HG03342 (cell line): ENCODE data around the gene KRT3.

Experiments used
- ATAC-seq: cut with Tn5 transposase; IDR thresholded peaks from one replicate; pipeline ENCODE4 v1.9.1; 2021; ENCODE audit warnings: mild to moderate bottlenecking, moderate library complexity; ENCODE audit not compliant: unreplicated experiment

KRT3 gene

DNA sequence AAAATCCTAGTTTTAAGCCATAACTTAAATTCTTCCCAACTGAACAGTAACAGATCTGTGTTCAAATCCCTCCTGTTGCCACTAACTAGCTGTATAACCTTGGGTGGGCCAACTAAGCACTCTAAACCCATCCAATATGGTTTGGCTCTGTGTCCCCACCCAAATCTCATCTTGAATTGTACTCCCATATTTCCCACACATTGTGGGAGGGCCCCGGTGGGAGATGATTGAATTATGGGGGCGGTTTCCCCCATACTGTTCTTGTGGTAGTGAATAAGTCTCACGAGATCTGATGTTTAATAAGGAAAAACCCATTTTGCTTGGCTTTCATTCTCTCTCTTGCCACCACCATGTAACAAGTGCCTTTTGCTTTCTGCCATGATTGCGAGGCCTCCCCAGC is 19.2 kb upstream of the KRT3 start:
- ATAC-seq = no peak

- ATAC-seq = no peak
Observed at GRCh38 chr12:52814710-52815155, 18.8 kb upstream of the KRT3 start.

DNA sequence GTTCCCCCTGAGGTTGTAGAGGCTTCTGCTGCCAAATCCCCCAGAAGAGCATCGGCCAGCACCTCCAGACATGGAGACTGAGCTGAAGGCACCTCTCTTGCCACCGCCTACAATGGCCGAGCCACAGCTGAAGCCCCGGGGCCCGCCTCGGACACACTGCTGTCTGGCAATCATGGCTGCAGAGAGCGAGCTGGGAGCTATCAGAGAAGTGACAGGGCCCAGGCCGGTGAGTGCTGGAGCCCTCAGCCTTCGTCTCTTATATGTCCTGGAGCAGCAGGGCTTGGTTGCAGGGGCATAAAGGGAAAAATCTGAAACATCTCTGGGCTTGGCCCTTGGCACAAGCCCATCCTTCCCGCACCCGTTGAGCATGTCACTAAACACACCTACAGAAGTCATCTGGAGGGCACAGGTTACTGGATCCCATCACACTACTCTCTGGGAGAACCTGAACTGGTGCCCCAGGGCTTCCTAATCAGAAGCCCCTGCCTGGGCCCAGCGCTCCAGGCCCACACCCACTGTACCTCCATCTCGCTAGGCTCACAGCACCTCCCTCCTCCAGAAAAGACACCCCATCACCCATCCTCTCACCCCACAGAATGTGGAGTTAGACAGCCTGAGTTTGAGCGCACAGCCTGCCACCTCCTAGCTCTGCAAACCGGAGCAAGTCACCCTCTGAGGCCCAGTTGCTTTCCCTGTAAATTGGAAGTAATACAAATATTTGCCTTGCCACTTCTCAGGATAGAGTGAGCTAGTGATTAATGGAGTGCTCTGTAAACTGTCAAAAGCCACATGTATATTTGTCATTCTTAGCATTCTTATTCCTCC is 18.2 kb upstream of the KRT3 start, which contains the start of gene KRT4:
Gene KRT4, minus strand, starts transcription at position 232 of the 825 bp plus-strand sequence. Its CDS starts 58 bp downstream, at position 174.
- no peak for ATAC-seq

- no peak for ATAC-seq
Observed at GRCh38 chr12:52813203-52813819, 17.4 kb upstream of the KRT3 start.

- ATAC-seq = no peak
Observed at GRCh38 chr12:52812749-52813148, 16.8 kb upstream of the KRT3 start.

DNA sequence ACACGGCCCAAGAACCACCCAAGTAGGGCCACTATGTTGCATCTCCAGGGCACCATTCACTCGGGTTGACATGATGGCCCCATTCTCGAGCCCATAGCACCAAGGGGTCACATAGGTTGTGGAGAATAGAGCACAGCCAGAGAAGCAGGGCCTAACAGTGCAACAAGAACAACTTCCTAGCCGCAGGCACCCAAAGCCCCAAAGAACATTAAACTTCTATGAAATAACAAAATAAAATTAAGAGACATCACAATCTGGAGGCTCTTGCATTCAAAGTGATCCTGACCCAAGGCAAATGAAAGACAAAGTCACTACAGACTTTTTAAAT is 16.1 kb upstream of the KRT3 start:
- no peak for ATAC-seq

DNA sequence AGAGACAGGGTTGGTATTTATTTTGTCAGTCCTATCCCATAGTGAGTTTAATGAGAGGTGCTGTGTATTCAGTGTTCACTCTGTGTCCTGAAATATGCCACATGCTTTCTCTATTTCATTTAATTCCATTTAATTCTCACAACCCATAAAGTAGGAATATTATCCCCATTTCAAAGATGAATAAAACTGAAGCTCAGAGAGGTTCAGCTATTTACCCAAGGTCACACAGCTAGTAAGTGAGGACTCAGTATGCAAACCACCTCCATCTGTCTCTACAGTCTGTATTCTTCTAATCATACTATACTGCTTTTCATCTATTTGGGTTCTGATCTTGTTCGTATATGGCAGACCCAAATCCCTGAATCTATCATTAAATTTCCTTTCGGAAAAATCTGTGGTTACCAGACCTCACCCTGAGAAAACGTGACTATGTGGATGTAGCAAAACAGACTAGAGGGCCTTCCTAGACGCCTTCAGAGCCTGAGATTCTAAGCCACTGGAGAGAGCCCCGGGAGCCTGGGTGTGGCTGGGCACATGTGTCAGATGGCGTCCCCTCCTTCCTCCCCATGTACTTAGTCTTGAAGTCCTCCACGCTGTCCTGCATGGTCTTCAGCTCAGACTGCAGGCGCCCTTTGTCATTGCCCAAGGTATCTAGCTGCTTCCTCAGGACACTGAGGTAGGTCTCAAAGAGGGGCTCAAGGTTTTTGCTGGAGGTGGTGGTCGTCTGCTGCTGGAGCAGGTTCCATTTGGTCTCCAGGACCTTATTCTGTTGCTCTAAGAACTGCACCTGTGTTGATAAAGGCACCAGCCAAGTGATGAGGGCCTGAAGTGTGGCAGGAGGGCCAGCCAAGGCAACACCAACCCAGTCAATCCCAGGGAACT is 15.5 kb upstream of the KRT3 start:
- ATAC-seq = no peak

GRCh38 chr12:52810554-52810953 is 14.6 kb upstream of the KRT3 start:
- ATAC-seq = no peak

DNA sequence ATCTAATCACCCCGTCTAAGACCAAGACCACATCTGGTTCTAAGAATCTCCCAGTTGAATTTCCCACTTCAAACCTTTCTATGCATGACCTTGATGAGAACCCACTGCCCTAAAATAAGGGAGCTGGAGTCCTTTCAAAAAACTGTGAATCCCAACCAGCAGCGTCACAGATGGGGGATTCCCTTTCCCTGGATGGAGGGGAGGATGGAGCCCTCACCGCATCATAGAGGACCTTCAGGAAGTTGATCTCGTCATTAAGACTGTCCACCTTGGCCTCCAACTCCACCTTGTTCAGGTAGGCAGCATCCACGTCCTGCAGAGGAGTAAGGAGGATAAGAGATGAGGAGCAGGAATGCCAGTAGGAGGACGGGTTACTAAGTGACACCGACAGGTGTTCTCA is 13.2 kb upstream of the KRT3 start:
- ATAC-seq = no peak

- ATAC-seq = no peak
Observed at GRCh38 chr12:52808573-52809160, 12.8 kb upstream of the KRT3 start.

GRCh38 chr12:52807544-52808470 is 11.9 kb upstream of the KRT3 start:
- ATAC-seq = no peak

DNA sequence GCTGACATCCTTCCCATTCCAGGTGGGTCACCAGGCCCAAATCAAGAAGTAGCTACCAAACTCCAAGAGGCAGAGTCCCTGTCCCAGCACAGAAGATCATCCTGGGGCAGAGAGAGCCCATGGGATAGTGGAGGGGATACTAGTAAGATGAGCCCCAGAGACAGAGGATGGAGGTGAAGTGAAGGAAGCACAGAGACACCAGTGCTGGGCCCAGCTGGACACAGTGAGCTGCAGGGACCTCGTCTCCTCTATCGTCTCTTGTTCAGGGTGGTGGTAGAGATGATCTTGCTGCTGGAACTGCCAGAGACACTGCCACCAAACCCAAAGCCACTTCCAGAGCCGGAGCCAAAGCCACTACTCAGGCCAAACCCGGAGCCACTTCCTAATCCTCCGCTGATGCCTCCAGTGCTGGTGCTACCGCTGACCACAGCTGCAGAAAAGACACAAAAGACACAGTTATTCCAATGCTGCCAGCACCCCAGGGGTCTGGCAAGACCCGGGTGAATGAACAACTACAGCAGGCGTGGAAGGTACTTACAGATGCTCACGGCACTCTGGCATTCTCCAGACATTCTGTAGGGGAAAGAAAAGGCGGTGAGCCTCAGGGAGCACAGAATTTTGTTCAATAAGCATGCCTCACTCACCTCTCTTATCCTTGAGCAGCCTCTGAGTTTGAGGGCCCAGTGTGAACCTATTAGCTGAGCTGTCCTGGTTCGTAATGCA is 11.1 kb upstream of the KRT3 start:
- no peak for ATAC-seq

- ATAC-seq = no peak
Observed at GRCh38 chr12:52806169-52806811, 10.4 kb upstream of the KRT3 start.

DNA sequence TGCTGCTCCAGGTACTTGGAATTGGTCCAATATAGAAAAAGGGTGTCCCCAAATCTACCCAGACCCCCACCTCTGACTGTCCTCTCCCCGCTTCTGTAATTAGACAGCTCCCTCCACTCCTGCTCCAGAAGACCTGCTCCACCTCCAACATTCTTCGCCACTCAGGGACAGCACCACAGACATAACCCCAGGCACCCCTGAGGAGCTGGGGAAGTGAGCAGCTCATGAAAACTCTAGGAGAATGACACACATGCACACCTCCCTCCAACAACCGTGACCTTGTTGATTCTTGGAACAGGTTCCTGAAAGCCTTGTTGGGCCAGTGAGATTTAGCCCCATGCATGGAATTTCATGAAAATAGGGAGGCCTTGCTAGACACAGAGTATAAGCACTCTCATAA is 9.8 kb upstream of the KRT3 start:
- no peak for ATAC-seq

- no peak for ATAC-seq
Observed at GRCh38 chr12:52805000-52805399, 9.1 kb upstream of the KRT3 start.

GRCh38 chr12:52802442-52802841 is 6.5 kb upstream of the KRT3 start:
- ATAC-seq = no peak

- ATAC-seq = no peak
Observed at GRCh38 chr12:52801773-52802172, 5.9 kb upstream of the KRT3 start.

DNA sequence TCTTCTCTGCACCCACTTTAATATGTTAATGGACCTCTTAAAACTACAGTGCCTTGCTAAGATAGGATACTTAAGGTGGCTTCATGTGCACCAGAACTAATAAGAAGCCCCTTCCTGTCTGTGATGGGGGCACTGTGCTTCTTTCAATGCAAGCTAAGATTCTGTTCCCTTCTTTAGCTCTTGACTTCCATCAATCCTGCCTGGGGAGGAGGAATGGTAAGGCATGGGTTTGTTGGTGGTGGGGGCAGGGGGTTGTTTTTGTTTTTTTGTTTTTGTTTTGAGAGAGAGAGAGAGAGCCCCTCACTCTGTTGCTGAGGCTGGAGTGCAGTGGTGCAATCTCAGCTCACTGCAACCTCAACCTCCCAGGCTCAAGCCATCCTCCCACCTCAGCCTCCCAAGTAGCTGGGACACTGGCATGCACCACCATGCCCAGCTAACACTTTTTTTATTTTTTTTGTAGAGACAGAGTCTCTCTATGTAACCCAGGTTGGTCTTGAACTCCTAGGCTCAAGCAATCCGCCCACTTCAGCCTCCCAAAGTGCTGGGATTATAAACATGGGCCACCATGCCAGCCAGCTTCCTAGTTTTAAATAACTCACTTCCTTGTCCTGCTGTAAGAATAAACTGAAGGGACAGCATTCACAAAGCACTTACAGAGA is 4.5 kb upstream of the KRT3 start:
- ATAC-seq = no peak
